PC-3 (cell line): Measurements from ENCODE around the gene PIEZO2. TPM values are rescaled to one million over a fixed set of nuclear protein-coding genes. Genes with fewer than 3 reads are reported as not detected.

Source experiments
- ATAC-seq: fragments of 200-7000 bp; cut with Tn5 transposase; 2 replicates; pipeline ENCODE4 v1.9.1; 2020; ENCODE audit warnings: mild to moderate bottlenecking, moderate library complexity
- BruUV-seq: library from RNA; stranded (reverse); fragments of 400-500 nt; replicated peaks from 2 replicates; lab custom pipeline; 2021; lab: Mats Ljungman, UMichigan
- CTCF ChIA-PET: fragments of 300-600 bp; sonication (Branson Sonifier 250); formaldehyde crosslinking; loops from one replicate; lab custom pipeline; 2022; ENCODE audit warnings: antibody characterized with exemption; lab: Charles Lee
- POLR2A ChIA-PET: fragments of 300-600 bp; sonication (Branson Sonifier 250); formaldehyde crosslinking; loops from one replicate; lab custom pipeline; 2022; ENCODE audit warnings: antibody characterized with exemption; ENCODE audit not compliant: unreplicated experiment; lab: Charles Lee
- DNase-seq: peaks from one replicate; pipeline ENCODE4 v3.0.0-alpha.2; 2015
- H2AFZ ChIP-seq: fragments of 300-600 bp; sonication (generic); 2 replicates; pipeline ENCODE4 v1.6.0; 2016; ENCODE audit warnings: antibody characterized with exemption, low read length
- H3F3A ChIP-seq: fragments of 300-600 bp; sonication (generic); one replicate; pipeline ENCODE4 v1.6.0; 2017; ENCODE audit warnings: antibody characterized with exemption, low read length, control low read depth, mild to moderate bottlenecking; ENCODE audit not compliant: unreplicated experiment
- H3K27ac ChIP-seq: fragments of 300-600 bp; sonication (generic); 2 replicates; pipeline ENCODE4 v1.5.1; 2016; ENCODE audit warnings: mild to moderate bottlenecking, low read length
- H3K27me3 ChIP-seq: fragments of 300-600 bp; sonication (generic); 2 replicates; pipeline ENCODE4 v1.6.1; 2016; ENCODE audit warnings: low read length, mixed read lengths
- H3K36me3 ChIP-seq: fragments of 300-600 bp; sonication (generic); 2 replicates; pipeline ENCODE4 v1.6.1; 2016; ENCODE audit warnings: low read depth, mixed run types, low read length, mixed read lengths
- H3K4me1 ChIP-seq: fragments of 300-600 bp; sonication (generic); 2 replicates; pipeline ENCODE4 v1.5.1; 2016; ENCODE audit warnings: low read length; ENCODE audit not compliant: insufficient read depth
- H3K4me2 ChIP-seq: fragments of 300-600 bp; sonication (generic); 2 replicates; pipeline ENCODE4 v1.6.0; 2016; ENCODE audit warnings: low read length
- H3K4me3 ChIP-seq: fragments of 300-600 bp; sonication (generic); 2 replicates; pipeline ENCODE4 v1.5.1; 2016; ENCODE audit warnings: mild to moderate bottlenecking, low read length, mixed read lengths
- H3K79me2 ChIP-seq: fragments of 300-600 bp; sonication (generic); 2 replicates; pipeline ENCODE4 v1.6.1; 2017; ENCODE audit warnings: low read length, mixed read lengths
- H3K9ac ChIP-seq: fragments of 300-600 bp; sonication (generic); 2 replicates; pipeline ENCODE4 v1.6.0; 2016; ENCODE audit warnings: mild to moderate bottlenecking, low read length
- H3K9me2 ChIP-seq: fragments of 300-600 bp; sonication (generic); replicated peaks from 2 replicates; pipeline ENCODE4 v1.6.1; 2016; ENCODE audit warnings: mixed run types, low read length, mixed read lengths
- H3K9me3 ChIP-seq: fragments of 300-600 bp; sonication (generic); 2 replicates; pipeline ENCODE4 v1.6.1; 2016; ENCODE audit warnings: low read length, mixed read lengths
- H4K20me1 ChIP-seq: fragments of 300-600 bp; sonication (generic); 2 replicates; pipeline ENCODE4 v1.6.1; 2016; ENCODE audit warnings: low read length, mixed read lengths
- CTCF ChIP-seq: fragments of 300-600 bp; sonication (generic); conservative IDR thresholded peaks from 2 replicates; pipeline ENCODE4 v1.5.1; 2017; ENCODE audit warnings: antibody characterized with exemption, low read depth, mild to moderate bottlenecking, low read length
- EZH2 ChIP-seq: fragments of 300-600 bp; sonication (generic); IDR thresholded peaks from one replicate; pipeline ENCODE4 v1.6.1; 2017; ENCODE audit warnings: antibody characterized with exemption, mild to moderate bottlenecking, low read length; ENCODE audit not compliant: unreplicated experiment
- EZH2phosphoT487 ChIP-seq: fragments of 300-600 bp; sonication (generic); IDR thresholded peaks from 2 replicates; pipeline ENCODE4 v1.6.1; 2018; ENCODE audit warnings: mild to moderate bottlenecking, antibody characterized with exemption, low read length, borderline replicate concordance
- intact Hi-C: fragments of 100-400 bp; cut with micrococcal nuclease; formaldehyde crosslinking; loops from 2 replicates; pipeline ENCODE4 v1.9.0; 2023
- total RNA-seq: library from RNA; depleted of rRNA; stranded (reverse); fragments of >200 nt; gene quantifications from 2 replicates; pipeline ENCODE4 v1.2.3, GENCODE V29; 2014

Gene PIEZO2
- total RNA-seq, 1 experiment from 2014 or later: not detected

- Histone ChIP-seq H3K27me3 (peaks cover 60% of the 10 kb centered on the region), H2AFZ (no peak overlapping the region), H3K27ac (no peak overlapping the region), H3K79me2 (no peaks in the 10 kb centered on the region), H3K4me1 (no peaks in the 10 kb centered on the region), H3K9me2 (no peaks in the 10 kb centered on the region), H4K20me1 (no peaks in the 10 kb centered on the region), H3K4me3 (no peak overlapping the region), H3F3A (no peaks in the 10 kb centered on the region), H3K36me3 (no peaks in the 10 kb centered on the region), H3K9ac (no peak overlapping the region), H3K9me3 (no peaks in the 10 kb centered on the region; the same call in 1 of the 2 replicates), H3K4me2 (no peak overlapping the region)
- ChIA-PET POLR2A (no interaction called here), CTCF (no interaction called here)
- no TSS peak for BruUV-seq
- intact Hi-C loops: no loop called here
- DNase-seq: no peak
- no peak for TF ChIP-seq EZH2phosphoT487
- TF ChIP-seq CTCF: no peak
- TF ChIP-seq EZH2: no peak
- no peak for ATAC-seq
Measured at GRCh38 chr18:10768221-10768620, 381.1 kb downstream of the PIEZO2 start.

- H3K79me2 ChIP-seq: no peaks in the 10 kb centered on the region
- no peaks in the 10 kb centered on the region for H3K36me3 ChIP-seq
- H3K27ac ChIP-seq: no peak overlapping the region
- no peaks in the 10 kb centered on the region for H3K9me2 ChIP-seq
- H3K4me1 ChIP-seq: no peaks in the 10 kb centered on the region
- H2AFZ ChIP-seq: no peak overlapping the region
- H3F3A ChIP-seq: no peaks in the 10 kb centered on the region
- no peak overlapping the region for H3K9ac ChIP-seq
- DNase-seq: no peak
- no peak overlapping the region for H3K4me3 ChIP-seq
- no peak for ATAC-seq
- intact Hi-C loops: no loop called here
- peaks cover 62% of the 10 kb centered on the region for H3K27me3 ChIP-seq
- TF ChIP-seq CTCF (no peak), EZH2phosphoT487 (no peak)
- H4K20me1 ChIP-seq: no peaks in the 10 kb centered on the region
- ChIA-PET CTCF (no interaction called here), POLR2A (no interaction called here)
- H3K9me3 ChIP-seq: no peaks in the 10 kb centered on the region; the same call in 1 of the 2 replicates
- BruUV-seq: no TSS peak
- no peak overlapping the region for H3K4me2 ChIP-seq
Measured at GRCh38 chr18:10767658-10768057, 381.7 kb downstream of the PIEZO2 start.

GRCh38 chr18:10760986-10761385, 388.4 kb downstream of the PIEZO2 start:
- DNase-seq: no peak
- Histone ChIP-seq H3K9me2 (no peaks in the 10 kb centered on the region), H3K4me3 (no peak overlapping the region), H3K36me3 (no peaks in the 10 kb centered on the region), H3K9me3 (0 out of 2 replicates have a peak, but pooled peaks cover 3% of the 10 kb centered on the region), H2AFZ (no peak overlapping the region), H3K4me2 (no peak overlapping the region), H3K27ac (no peak overlapping the region), H3K9ac (no peak overlapping the region), H3F3A (no peaks in the 10 kb centered on the region), H3K27me3 (peaks cover 75% of the 10 kb centered on the region), H3K79me2 (no peaks in the 10 kb centered on the region), H3K4me1 (no peaks in the 10 kb centered on the region), H4K20me1 (no peaks in the 10 kb centered on the region)
- ChIA-PET CTCF (no interaction called here), POLR2A (no interaction called here)
- intact Hi-C loops: no loop called here
- ATAC-seq: no peak
- no TSS peak for BruUV-seq
- TF ChIP-seq CTCF: no peak
- TF ChIP-seq EZH2: no peak
- no peak for TF ChIP-seq EZH2phosphoT487
